ELR (cell line): ENCODE data around the gene LRRC26.
A peak's percentile ranks its signal among the peaks of the same experiment; 100 is the strongest.

Source experiments
- DNase-seq: peaks from one replicate; pipeline ENCODE4 v3.0.0-alpha.2; 2015; ENCODE audit warnings: low read depth

Gene LRRC26

DNA sequence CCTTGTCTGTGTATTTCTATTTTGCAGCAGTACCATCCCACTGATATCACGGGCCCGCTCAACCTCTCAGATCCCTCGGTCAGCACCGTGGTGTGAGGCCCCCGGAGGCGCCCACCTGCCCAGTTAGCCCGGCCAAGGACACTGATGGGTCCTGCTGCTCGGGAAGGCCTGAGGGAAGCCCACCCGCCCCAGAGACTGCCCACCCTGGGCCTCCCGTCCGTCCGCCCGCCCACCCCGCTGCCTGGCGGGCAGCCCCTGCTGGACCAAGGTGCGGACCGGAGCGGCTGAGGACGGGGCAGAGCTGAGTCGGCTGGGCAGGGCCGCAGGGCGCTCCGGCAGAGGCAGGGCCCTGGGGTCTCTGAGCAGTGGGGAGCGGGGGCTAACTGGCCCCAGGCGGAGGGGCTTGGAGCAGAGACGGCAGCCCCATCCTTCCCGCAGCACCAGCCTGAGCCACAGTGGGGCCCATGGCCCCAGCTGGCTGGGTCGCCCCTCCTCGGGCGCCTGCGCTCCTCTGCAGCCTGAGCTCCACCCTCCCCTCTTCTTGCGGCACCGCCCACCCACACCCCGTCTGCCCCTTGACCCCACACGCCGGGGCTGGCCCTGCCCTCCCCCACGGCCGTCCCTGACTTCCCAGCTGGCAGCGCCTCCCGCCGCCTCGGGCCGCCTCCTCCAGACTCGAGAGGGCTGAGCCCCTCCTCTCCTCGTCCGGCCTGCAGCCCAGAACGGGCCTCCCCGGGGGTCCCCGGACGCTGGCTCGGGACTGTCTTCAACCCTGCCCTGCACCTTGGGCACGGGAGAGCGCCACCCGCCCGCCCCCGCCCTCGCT lies 1.9 kb downstream of the LRRC26 start:
- DNase-seq: no peak

DNA sequence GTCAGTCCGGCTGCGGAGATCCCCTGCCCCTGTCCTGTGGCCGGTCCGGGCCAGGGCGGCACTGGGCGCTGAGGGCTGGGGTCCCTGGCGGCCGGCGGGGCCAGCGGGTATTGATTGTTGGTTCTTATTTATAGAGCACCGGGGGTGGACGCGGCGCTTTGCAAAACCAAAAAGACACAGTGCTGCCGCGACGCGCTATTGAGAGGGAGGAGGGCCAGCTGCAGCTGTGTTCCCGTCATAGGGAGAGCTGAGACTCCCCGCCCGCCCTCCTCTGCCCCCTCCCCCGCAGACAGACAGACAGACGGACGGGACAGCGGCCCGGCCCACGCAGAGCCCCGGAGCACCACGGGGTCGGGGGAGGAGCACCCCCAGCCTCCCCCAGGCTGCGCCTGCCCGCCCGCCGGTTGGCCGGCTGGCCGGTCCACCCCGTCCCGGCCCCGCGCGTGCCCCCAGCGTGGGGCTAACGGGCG lies 2.5 kb downstream of the LRRC26 start:
- DNase-seq: no peak

- no peak for DNase-seq
These were observed 3.2 kb downstream of the LRRC26 start for GRCh38 chr9:137166380-137167229.

- no peak for DNase-seq
These were observed 4.5 kb downstream of the LRRC26 start for GRCh38 chr9:137165250-137165836.

DNA sequence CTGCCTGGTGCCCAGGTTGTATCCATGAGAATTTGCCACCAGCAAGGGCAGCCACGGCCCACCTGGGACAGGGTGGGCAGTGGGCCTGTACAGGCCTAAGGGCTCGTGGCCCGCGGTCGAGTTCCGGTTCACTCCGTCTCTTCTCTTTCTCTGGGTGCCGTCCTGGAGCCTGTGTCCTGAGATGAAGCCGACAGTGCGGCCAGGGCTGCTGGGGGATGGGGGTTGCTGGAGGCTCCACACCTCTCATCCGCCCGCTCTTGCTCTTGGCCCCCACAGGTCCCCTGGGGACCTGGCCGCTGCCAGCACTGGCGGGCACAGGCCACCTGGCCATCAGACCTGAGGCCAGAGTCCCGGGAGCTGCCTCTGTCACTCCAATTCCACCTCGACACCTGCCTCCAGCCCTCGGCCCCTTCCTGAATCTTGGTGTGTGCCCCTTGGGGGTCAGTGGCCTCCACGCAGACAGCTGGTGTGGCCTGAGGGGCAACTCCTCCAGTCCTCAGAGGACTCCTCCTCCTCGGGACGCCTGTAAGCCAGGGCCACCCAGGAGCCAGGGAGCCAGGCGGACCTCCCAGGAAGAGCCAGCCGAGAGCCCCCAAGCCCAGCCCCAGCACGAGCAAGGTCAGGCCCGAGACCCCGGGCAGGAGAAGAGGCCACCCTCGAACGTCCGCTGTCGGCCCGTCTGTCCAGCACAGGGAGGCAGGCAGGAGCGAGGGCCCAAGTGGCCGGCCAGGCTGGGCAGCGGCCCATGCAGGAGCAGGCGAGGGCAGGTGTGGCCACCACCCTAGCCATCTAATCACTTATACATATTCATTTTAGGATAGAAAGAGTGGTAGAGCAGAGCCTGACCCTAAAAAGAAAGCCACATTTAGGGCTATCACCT lies 5.2 kb downstream of the LRRC26 start:
- DNase-seq: no peak

GRCh38 chr9:137163805-137164204 lies 6.0 kb downstream of the LRRC26 start:
- DNase-seq: no peak

GRCh38 chr9:137163365-137163715 lies 6.5 kb downstream of the LRRC26 start:
- DNase-seq: peak; percentile 41

DNA sequence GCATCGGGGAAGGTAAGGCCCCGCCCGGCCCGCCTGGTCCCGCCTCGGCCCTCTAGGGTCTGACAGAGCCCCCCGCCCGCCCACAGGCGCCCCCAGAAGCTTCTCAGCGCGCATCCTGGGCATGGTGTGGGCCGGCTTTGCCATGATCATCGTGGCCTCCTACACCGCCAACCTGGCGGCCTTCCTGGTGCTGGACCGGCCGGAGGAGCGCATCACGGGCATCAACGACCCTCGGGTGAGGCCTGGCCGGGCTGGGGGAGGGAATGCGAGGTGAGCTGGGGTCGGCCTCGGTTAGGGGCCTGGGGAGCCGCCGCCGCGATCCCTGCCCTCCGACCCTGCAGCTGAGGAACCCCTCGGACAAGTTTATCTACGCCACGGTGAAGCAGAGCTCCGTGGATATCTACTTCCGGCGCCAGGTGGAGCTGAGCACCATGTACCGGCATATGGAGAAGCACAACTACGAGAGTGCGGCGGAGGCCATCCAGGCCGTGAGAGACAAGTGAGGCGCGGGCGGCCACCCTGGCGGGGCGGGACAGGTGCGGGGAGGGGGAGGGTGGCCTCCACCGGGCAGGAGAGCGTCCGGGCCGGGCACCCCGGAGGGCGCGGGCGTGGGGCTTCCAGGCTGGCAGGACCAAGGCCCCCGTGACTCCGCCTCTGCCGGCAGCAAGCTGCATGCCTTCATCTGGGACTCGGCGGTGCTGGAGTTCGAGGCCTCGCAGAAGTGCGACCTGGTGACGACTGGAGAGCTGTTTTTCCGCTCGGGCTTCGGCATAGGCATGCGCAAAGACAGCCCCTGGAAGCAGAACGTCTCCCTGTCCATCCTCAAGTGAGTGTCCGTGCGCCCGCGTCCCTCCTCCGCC lies 7.1 kb downstream of the LRRC26 start:
- peak; percentile 41 for DNase-seq

- DNase-seq: no peak
These were observed 8.0 kb downstream of the LRRC26 start for GRCh38 chr9:137161558-137162486.

DNA sequence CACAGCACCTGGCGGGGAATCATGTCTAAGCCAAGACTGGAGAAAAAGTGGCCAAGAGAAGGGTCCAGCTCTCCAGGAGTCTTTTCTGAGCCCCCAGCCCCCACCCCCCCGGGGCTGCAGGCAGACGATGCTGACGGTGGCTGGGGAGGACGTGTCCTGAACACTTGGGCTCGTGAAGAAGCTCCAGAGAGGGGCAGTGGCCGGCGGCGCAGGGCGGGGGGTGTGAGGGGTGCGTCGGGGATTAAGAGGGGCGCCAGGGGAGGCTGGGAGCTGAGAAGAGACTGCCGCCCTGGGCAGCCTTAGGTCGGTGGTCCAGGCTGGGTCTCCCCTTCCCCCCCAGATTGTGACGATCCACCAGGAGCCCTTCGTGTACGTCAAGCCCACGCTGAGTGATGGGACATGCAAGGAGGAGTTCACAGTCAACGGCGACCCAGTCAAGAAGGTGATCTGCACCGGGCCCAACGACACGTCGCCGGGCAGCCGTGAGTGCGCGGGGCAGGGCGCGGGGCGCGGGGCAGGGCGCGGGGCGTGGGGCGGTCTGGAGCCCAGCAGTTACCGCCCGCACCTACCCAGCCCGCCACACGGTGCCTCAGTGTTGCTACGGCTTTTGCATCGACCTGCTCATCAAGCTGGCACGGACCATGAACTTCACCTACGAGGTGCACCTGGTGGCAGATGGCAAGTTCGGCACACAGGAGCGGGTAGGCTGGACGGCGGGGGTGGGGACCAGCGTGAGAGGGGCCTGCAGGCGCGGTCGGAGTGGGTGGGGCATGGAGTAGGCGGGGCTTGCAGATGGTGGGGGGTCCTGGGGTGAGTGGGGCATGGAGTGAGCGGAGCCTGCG lies 8.9 kb downstream of the LRRC26 start:
- no peak for DNase-seq

DNA sequence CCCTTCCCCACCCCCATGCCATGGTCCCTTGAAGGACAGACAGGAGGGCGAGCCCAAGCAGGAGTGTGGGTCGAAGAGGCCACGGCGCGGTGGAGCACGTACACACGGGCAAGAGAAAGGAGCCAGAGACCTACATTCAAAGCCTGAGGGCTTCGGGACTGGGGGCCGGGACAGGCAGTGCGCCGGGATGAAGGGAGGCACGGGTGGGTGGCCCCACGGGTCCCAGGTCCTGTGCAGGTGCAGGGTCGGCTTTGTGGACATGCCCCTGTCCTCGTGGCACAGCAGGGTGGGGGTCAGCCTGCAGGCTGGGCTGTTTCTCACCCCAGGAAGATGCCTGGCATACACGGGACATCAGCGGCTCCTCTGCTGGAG lies 9.8 kb downstream of the LRRC26 start:
- DNase-seq: no peak

DNA sequence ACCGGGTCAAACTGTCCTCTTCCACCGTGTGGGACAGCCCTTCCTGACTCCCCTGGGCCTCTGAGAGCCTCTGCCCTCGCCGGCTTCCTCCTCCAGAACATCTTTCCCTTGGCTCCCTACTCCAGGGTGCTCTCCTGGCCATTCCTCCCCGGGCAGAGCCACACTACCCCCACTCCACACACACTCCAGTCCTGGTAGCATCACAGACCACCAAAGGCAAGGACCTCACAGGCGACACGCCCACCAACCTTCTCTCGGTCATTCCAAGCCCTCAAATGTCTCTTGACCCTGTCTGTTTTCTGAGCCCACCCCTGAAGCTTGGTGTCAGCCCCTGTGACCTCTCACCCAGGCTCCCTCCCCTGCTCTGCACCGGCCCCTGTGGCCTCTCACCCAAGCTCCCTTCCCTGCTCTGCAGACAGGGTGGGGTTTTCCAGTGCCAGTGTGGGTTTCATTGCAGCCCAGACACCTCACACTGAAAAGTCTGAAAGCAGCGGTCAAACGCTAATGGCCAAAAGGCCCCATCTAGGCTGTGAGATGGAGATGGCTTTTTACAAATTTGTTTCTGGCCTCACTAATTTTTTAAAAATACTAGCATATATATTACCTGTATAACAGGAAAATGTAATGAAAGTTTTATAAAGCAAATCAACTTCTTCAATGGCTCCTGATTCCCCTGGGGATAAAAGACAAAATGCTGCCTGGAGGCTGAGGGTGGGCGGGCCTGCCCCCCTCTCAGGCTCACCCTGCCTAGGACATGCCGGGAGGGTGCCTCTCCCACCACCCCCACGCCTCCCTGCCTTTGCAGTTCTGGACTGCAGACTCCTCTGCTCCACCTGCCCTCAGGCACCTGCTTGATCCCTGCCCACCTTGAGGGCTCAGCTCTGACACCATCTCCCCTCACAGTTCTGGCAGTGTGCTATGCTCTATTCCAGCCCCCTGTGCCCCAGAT lies 10.5 kb downstream of the LRRC26 start:
- DNase-seq: no peak

DNA sequence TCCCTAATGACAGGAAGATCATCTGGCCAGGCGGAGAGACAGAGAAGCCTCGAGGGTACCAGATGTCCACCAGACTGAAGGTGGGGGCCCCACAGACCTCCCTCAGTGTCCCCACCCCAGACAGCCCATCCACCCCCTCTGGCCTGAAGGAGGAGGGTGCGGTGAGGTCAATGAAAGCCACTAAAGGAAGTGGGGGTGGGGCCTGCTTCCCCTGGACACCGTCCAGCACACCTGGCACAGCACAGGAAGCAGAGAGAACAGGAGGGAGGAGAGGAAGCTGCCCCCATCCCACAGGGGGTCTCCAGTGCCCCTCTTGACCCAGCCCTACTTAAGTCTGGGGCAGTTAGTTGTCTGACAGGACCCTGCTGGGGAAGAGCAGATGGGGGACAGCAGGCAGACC lies 11.2 kb downstream of the LRRC26 start:
- DNase-seq: no peak

DNA sequence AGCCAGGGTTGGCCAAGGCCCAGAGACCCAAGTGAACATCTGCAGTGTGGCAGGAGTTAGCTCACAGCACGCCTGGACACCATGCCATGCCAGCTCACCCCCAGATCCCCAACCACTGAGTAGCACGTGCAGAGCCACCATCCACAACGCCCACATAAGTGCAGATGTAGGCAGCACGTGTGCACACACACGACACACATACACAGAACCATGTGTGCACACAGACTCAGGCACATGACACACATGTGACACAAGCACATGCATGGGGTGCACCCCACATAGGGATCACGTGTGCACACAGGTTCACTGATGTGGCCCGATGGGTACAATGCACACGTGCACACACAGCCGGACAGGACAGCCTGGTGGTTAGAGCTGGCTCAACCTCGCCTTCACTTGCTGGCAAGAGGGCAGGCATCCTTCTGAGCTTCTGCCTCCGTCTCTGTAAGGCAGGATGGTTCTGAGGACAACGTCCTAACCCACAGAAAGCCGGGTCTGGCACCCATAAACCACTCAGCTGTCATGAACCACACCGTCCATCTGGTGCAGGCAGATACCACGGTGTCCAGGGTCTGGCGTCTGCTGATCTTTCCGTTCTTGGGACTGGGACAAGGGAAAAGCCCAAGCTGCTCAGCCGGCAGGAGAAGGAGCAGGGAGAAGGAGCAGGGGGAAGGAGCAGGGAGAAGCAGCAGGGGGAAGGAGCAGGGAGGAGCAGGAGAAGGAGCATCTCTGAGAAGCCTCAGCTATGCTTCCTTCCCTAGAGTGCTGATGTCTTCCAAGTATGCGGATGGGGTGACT lies 12.0 kb downstream of the LRRC26 start:
- no peak for DNase-seq

DNA sequence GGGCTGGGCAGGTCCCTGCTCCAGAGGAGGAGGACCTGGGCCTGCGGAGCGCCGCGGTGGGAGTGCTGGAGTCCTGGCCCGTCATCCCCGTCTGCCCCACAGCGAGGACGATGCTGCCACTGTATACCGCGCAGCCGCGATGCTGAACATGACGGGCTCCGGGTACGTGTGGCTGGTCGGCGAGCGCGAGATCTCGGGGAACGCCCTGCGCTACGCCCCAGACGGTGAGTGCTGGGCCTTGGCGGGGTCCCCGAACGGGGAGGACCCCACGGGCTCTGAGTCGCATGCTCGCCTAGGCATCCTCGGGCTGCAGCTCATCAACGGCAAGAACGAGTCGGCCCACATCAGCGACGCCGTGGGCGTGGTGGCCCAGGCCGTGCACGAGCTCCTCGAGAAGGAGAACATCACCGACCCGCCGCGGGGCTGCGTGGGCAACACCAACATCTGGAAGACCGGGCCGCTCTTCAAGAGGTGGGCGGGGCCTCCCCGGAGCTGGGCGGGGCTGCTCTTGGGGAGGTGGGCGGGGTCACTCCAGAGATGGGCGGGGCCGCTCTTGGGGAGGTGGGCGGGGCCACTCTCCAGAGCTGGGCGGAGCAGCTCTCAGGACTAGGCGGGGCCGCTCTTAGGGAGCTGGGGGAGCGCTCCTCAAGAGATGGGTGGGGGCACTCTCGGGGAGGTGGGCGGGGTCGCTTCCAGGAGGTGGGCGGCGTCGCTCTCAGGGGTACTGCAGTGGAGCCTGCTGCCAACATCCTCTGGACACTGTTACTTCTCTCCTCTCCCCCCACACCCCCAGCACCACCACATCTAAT lies 13.1 kb downstream of the LRRC26 start:
- DNase-seq: peak; percentile 53

GRCh38 chr9:137152844-137153405 lies 16.9 kb downstream of the LRRC26 start:
- DNase-seq: no peak
